GM19351 (cell line): Measurements from ENCODE around the gene RGS6.

Experiments
- ATAC-seq: cut with Tn5 transposase; IDR thresholded peaks from one replicate; pipeline ENCODE4 v1.9.1; 2021; ENCODE audit warnings: mild to moderate bottlenecking, moderate library complexity; ENCODE audit not compliant: unreplicated experiment

The RGS6 gene

DNA sequence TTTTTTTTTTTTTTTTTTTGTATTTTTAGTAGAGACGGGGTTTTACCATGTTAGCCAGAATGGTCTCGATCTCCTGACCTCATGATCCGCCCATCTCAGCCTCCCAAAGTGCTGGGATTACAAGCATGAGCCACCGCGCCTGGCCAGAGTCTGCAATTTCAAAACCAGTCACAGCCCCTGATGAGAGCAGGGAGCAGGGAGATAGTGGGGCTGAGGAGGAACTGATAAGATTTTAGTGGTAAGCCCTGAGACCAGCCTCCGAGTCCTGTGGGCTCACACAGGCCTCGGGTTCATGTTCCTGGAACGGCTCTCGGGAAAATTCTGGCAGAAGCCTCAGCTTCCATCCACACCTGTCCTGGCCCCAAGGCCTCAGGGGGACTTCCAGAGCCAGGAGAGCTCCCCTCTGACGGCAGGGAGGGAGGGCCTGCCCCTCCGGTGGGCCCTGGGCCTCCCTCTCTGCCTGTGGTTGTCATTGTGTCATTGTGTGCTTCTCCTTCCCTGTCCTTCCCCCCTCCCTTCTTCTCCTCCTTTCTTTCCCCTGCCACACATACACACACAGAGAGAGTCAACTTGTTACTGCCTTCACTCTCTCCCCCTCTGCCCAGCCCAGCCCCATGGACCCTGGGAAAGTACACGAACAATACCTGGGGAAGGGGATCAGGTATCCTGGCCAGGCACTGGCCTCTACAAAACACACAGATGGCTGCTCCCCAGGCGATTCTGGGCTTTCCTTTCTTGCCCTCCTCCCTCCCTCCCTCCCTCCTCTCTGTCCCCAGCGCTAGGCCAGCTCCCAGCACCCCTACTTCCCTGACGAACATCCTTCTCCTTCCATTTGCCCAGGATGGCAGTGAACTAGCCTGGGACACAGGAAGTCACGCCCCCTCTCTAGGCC lies 667.6 kb downstream of the RGS6 start:
- ATAC-seq = no peak

DNA sequence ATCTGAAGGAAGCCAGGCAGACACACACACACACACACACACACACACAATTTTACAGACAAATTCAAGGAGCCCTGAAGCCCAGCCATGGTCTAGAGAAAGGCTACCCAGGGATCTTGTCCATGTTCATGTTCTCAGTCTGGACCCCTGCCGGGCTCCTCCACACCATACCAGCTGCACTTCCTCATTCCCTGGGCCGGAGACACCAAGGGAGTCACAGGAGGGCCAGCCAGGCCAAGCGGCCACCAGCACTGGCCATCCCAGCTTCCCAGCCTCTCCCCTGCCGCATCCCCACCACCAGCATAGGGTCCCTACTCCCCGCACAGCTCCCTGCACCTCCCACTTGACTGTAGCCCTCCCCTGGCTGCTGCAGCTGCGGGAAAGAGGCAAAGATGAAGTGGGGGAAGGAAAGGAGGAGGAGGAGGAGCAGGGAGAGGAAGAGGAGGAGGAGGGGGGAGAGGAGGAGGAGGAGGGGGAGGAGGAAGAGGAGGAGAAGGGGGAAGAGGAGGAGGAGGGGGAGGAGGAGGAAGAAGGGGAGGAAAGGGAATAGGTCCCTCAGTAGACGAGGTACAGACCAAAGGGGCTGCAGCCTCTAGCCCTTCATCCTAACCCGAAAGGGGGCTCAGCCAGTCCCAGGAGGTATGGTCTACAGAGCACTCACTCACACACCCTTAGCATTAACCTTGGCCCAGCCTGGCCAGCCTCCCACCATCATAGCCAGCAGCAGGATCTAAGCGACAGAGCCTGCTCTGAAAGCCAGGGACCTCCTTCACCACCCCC lies 668.5 kb downstream of the RGS6 start:
- ATAC-seq = no peak

DNA sequence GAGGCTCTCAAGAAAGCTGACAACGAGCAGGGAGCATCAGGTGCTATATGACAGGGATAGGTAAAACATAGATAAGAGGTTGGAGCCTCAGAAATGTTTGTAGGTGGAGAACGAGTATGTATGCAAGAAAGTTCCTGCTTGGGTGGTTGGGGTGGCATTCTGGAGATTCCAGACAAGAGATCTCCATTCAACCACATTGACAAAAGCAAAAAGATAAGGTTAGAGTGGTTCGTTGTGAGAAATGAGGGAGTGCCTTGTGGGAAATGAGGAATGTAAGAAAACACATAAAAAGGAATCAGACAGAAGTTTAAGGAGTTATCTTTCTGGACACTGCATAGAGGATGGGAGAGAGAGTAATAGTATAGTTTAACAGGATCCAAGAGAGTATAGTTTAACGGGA lies 671.4 kb downstream of the RGS6 start:
- no peak for ATAC-seq

DNA sequence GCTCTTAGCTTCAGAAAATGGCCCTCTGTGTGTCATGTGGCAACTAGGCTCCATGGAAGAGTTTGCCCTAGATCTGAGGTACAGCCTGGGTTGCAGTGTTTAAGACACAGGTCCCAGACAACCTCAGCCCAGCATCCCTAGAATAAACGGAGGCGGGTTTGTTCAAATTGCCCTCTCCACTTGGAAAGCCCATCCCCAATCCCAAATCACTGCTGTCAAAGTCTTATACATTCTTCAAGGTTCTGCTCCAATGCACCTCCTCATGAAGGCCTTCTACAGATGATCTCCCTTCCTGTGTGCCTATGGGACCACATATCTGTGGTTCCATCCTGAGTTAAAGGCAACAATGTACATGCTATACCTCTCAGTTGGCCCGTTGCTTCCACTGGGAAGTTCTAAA lies 671.9 kb downstream of the RGS6 start:
- no peak for ATAC-seq

DNA sequence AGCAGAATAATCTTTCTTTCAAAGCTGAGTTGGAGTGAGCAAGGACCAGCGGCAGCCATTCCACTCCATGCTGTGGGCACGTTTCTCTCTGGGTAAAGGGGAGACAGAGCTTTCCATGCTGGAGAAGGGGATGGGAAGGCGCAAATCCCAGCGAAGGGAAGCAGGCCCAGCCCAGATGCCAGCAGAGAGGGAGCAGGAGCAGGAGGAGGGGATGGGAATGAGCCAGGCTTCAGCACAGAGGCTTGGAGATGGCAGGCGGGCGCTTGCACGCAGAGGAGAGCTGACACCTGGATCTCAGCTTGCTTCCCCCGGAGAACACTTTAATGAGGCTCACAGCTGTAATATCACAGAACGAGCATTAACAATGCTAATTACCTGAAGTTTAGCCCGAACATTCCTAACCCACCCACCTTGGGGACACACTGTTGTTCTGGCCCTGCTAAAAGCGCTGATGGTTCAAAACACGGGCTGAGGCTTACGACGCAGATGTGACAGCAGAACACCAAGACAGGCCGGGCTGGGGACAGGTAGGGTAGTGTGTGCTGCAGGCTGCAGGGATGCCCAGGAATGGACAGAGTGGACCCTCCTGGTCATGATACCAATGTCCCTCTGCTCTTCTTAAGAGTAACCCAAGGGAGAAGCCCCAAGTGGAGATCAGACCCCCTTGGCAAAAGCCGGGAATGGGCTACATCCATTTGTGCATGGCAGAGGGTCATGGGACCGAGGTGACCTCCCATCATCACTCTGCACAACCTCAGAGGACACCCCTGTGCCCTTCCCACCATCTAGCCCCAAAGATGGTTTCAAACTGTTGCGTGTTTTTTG lies 673.1 kb downstream of the RGS6 start:
- ATAC-seq = no peak

DNA sequence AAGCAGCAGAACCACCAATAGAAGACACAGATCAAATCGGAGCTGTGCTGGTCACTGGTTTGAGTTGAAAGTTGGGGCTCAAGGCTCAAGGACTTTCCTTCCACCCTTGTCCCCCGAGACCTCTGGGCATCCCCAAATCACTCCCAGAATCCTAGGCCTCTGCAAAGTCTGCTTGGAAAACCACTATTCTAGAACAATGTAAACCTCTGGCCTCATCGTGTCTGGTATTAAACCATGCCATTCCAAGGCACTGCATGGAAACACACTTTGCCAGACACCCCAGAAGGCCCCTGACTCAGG lies 673.6 kb downstream of the RGS6 start:
- no peak for ATAC-seq

DNA sequence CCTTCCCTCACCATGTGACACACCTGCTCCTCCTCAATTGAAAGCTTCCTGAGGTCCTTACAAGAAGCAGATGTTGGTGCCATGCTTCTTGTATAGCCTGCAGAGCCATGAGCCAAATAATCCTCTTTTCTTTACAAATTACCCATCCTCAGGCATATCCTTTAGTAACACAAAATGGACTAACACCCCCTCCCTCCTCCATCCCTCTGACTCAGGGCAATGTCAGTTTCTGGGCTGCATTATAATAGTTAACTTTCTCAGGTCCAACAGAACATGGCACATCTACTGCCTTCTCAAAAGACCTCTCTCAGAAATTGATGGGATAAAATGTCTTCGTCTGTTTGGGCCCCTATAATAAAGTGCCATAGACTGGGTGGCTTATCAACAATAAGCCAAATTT lies 674.6 kb downstream of the RGS6 start:
- ATAC-seq = no peak

DNA sequence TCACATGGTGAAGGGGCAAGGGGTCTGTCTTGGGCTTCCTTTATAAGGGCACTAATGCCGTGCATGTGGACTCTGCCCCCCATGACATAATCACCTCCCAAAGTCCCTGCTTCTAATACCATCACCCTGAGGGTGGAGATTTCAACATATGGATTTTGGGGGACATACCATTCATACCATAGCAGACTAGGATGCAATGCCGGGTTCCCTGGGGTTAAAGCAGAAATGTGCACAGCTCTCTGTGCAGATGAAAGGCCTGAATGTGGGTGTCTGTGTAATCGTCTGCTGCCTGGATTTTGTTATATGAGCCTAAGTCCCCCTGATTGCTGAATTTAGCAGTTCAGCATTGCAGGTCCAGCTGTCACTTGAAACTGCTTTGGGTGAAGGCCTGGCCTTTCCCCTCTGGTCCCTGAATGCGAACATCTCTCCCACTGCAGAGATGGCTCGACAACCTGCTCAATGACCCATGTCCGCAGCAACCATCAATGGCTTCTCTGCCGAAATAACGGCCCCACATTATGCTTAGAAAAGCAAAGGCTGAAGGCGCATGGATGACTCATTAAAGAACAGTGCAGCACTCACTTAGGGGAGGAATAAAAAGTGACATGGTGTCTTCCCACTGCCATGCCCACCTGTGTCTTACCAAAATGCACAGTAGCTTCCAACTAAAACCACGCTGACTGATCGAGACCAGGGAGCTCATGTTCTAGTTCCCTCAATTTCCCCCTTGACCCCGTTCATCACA lies 675.3 kb downstream of the RGS6 start:
- ATAC-seq = no peak

DNA sequence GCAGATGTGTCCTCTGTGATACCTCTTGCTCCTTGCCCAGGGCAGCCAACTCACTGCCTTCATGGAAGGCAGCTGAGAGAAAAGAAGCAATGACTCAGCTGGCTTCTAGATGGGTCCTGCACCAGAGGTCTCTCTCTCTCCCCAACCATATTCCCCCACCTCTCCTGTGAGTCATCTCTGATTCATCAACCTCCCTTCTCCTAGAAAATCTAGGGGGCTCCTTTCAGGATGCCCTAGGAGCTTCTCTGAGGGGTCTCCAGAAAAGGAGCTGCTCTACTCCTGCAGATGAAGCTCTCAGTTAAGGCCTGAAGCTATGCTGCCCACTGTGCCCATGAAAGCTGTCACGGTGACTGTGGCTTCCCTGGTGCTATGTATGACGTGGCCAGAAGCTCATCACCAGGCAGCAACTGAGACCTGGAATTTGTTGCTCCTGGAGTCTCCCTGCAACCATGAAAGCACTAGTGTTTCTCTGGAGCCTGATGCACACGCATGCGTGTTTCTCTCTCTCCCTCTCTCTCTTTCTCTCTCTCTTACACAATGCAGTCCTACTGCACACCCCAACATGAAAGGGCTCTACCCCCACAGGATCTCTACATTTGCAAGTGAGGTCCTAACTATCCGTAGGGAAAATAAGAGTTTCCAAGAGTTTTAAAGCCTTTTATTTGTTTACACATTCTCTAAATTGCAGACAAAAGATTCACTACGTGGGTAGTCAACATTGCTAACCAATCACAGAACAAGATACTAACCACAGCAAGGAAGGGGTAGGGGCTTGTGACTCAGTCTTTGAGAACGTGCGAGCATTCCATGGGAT lies 676.4 kb downstream of the RGS6 start:
- no peak for ATAC-seq

DNA sequence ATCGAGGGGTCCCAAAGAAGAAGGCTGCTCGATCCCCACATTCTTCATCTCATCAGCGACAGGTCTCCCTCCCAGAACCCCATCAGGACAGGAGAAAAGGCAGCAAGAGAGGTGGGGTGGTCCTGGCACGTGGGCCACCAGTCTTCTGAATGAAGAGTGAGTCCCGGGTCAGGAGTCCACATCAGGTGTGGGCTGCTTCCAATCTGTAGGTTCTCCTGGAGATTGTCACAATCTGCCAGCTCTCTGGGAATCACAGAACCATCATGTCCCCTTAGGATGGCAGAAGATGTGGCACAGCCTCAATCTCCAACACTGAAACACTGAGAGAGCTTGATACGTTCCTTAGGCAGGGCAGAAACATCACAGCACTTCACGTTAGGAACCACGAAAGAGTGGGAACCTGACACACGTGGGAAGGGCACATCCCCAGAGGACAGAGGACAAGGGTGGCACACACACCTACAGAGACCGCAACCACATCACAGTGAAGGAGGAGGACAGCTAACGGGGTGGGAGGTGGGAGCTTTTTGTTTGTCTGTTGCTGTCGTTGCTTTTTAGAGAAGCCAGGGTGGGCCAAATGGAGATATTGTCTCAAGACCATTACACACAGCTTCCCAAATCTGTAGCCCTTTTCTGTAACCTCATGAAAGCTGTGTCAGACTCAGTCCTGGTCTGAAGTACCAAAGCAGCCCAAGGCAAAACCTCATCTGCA lies 677.1 kb downstream of the RGS6 start:
- ATAC-seq = no peak

DNA sequence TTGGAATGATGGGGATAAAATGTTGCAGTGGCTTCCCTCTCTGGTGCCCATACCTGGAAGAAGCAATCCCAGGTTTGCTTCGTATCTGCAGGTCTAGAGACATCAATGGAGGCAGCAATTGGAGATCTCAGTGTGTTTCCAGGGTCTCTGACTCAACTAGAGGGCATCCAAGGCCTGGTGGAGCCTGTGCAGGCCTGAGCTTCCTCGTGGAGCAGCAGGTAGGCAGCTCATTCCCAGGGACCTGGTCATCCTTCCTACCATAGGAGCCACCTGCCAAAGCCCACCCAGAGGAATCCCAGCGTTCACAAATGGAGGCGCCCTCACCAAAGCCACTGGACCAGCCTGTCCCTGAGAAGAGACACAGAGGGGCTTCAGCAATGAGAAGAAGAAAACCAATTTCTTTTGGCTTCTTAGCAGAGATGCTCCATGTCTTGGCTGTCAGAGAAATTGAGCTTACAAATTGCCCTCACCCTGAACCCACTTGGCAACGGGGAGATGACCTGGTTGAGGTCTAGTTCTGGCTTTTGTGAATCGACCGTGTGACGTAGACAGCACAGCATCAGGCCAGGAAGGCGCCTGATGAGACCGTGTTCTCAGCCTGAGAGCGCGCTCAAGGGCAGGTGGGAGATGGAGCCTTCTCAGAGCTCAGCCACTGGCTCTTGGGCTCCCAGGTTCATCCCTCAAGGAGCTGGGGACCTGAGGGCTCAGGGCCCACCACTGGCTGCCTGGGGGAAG lies 678.0 kb downstream of the RGS6 start:
- ATAC-seq = no peak

DNA sequence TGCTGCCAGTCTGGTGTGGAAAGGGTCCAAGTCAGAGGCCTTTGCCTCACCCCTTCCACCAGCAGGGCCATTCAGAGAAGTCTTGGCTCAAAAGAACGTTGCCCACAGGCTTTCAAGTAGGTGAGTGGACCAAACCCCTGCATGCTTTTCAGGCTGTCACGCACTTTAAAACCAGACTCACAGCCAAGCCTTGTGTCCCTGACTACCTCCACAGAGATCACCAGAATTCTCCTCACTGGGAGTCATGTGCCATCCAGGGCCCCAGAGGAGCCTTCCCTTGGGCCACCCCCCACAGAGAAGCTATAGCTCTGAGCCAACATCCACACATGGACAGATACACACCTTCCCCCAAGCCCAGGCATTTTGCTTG lies 678.6 kb downstream of the RGS6 start:
- no peak for ATAC-seq

DNA sequence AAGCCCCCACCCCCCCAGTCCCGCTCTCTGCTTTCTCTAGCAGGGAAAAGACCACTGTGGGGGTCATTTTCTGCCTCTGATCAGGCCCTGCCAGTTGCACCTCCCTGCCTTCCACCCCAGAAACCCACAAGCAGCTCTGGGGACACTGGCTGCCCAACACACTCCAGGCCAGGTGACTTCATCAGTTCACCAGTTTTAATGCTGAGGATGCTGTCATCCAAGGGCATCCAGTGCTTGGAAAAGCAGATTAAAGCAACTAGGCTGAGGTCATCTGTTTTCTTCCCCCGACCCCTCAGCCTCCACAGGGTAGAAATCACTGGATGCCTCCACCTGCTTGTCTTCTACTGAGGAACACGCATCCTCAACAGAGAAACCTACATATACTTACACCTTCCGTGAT lies 679.3 kb downstream of the RGS6 start:
- no peak for ATAC-seq

DNA sequence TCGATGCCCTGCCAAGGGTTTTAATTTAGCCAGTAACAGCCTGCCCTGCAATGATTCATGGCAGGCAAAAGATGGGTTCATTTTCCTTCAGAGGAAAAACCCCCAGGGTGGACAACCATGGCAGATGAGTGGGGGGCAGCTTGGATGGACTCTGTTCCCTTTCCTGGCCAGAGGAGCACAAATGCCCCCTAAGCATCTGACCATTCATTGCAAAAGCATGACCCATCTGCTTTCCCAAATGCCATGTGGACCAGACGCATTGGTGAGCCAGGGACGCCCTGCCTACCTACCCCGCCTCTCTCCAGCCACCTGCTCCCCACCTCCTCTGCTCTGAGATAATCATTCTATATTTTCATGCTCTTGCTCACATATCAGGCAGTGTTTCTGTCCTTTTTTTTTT lies 679.8 kb downstream of the RGS6 start:
- ATAC-seq = no peak

DNA sequence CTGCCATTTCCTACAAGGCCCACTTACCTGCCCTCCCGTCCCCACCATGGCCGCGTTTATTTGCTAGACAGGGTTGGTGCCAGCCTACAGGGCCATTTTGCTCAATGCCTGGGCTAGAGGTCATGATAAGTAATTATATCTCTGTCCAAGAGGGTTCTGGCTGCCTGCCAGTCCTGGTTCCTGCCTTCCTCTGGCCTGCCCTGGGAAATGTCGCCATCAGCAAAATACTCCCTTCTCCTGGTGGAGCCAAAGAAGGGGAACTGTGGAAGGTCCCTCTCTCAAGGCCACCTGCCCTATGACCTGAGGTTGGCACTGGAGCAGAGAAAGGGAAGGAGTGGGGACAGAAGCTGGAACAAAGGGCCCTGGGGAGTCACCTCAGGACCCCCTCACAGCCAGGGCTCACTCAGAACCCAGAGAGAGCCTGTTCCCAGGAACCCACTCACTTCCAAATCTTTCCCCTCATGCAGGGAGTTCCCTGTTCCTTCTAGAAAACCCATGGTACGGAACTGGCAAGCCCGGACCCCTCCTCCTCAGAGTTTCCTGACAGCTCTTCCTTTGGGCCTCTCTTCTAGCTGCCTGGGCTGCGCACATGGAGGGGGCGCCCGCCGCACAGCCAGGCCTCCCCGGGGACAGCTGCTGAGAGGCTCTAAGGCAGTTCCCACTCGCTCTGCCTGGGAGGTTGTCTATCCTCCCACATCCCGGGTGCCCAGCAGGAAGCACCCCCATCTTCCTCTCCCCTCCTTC lies 681.2 kb downstream of the RGS6 start:
- no peak for ATAC-seq

DNA sequence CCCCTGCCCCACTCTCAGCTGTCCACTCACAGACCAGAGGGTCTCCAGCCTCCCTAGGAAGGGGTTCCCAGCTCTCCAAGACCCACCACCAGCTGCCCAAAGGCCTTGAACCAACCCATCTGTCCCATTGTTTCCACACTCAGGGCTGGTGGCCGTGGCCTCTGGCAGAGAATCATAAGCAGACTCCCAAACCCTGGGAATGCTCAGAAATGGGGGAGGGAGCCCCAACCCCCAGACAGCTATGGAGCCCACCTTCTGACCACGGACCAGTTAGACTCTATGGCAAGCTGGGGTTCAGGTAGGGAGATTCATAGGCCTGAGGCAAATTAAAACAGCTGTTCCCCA lies 681.7 kb downstream of the RGS6 start:
- no peak for ATAC-seq

DNA sequence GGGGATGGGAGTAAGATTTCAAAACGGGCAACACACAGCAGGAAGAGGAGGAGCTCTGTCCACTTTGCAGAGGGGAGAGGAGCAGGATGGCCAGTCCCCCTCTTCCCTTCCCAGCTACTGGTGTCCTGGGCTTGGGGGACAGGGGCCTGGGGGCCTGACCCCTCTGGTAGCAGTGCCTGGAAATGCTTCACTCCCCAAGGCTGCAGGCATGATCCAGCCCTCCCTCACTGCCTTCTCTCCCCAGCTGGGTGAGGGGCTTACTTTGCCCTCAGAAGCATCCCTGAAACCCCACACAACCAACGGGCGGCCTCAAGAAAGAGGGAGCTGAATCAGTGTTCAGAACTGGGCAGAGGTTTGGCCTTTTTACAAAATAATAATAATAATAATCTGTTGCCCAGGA lies 682.1 kb downstream of the RGS6 start:
- ATAC-seq = no peak

DNA sequence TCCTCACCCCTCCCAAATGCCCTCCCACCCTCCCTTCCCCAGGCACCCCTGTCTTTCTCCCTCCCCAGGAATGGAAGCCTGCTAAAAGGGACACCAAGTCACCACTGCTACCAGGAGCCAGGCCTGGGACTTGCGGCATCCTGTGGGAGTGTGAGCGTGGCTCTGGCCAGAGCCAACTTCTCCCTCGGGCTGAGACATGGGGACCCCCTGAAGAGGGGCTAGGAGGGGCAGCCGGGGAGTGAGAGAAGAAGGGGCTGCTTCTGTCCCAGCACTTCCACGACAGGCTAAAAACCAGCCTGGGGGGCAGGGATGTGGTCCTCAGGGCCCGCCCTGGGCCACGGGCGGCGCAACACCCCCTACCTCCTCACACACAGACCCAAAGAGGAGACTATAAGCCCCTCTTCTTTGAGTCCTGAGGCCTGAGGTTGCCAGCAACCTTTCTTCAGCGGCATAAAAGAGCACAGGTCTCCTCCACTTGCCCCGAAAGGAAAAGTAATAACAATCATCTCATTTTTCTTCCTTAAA lies 682.7 kb downstream of the RGS6 start:
- ATAC-seq = no peak
